ELR (cell line): Measurements from ENCODE around the gene TMEM220.

Source experiments
- DNase-seq: peaks from one replicate; pipeline ENCODE4 v3.0.0-alpha.2; 2015; ENCODE audit warnings: low read depth

TMEM220 gene

DNA sequence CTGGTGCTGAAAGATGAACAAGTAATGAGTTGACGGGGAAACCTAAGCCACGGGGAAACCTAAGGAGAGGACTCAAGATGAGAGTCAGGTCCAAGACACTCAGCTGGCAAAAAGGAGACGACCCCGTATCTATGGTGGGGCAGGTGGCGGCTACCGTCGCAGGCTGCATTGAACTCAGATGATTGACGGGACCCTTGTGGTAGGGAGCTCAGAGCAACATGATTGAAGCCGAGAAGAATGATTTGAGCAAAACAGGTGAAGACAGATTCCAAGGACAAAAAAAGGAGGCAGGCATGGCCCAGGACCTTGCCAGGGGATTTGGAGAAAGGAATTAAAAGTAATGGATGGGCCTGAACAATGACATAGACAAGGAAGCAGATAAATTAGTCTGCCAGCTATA lies 65.3 kb downstream of the TMEM220 start:
- DNase-seq, result no peak
